Measurements from ENCODE around the gene CS. TPM values are rescaled to one million over a fixed set of nuclear protein-coding genes. Genes with fewer than 3 reads are reported as not detected.
"Not testable (repeated sequence)": the region's sequence is repeated elsewhere in the genome, so short reads cannot be mapped to it uniquely, and the experiment has no call there.

Gene CS
- total RNA-seq, 2 experiments from 2014 or later: 139 to 145 TPM

- Mint-ChIP-seq H3K27ac (peak overlapping the region; percentile 93), H3K27me3 (no peaks in the 10 kb centered on the region), H3K9me3 (no peaks in the 10 kb centered on the region), H3K4me1 (ENCODE audit: low read depth) (peaks cover 72% of the 10 kb centered on the region), H3K36me3 (ENCODE audit: low read depth) (peaks cover 40% of the 10 kb centered on the region), H3K4me3 (peak overlapping the region; percentile 27)
- DNase-seq (peak in 2 of 14 experiments; percentile 58 to 64), ATAC-seq (ENCODE audit: poor library complexity) (no peak)
- no peaks in the 10 kb centered on the region for H3K27me3 ChIP-seq (ENCODE audit: control insufficient read depth in 1 of 2, insufficient read depth in 2 of 2, low read length in 2 of 2)
- H3K36me3 ChIP-seq (ENCODE audit: insufficient read depth, low read length): peaks cover 12% of the 10 kb centered on the region
- no peak overlapping the region for H3K4me3 ChIP-seq (ENCODE audit: low read length)
- H3K4me1 ChIP-seq (ENCODE audit: insufficient read depth, low read length): peaks cover 54% of the 10 kb centered on the region
- TF ChIP-seq, protein P1, sequence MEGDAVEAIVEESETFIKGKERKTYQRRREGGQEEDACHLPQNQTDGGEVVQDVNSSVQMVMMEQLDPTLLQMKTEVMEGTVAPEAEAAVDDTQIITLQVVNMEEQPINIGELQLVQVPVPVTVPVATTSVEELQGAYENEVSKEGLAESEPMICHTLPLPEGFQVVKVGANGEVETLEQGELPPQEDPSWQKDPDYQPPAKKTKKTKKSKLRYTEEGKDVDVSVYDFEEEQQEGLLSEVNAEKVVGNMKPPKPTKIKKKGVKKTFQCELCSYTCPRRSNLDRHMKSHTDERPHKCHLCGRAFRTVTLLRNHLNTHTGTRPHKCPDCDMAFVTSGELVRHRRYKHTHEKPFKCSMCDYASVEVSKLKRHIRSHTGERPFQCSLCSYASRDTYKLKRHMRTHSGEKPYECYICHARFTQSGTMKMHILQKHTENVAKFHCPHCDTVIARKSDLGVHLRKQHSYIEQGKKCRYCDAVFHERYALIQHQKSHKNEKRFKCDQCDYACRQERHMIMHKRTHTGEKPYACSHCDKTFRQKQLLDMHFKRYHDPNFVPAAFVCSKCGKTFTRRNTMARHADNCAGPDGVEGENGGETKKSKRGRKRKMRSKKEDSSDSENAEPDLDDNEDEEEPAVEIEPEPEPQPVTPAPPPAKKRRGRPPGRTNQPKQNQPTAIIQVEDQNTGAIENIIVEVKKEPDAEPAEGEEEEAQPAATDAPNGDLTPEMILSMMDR (IDR thresholded peaks at IDR 0.05): no peak
- ChIA-PET CTCF (interaction anchor here (0.7 to 1.6 kb wide), 4 partner anchors 10 to 690 kb away, joined by 3 to 4 read pairs (median 3); no protein-coding TSS in a partner anchor), POLR2A (interaction anchor here (2.3 to 5.2 kb wide), 3 partner anchors 22 to 127 kb away, joined by 18 to 150 read pairs (median 64); partner anchors contain the start of gene STAT2)
- intact Hi-C loops (cut with DNase I, micrococcal nuclease): no loop called here
- H3K27ac ChIP-seq (ENCODE audit: low read depth in 1 of 2, low read length in 2 of 2): no peak overlapping the region
- no peaks in the 10 kb centered on the region for H3K9me3 ChIP-seq (ENCODE audit: control insufficient read depth in 1 of 2, insufficient read depth in 1 of 2, low read length in 2 of 2)
These were observed 36.4 kb upstream of the CS start for GRCh38 chr12:56336361-56337167.

GRCh38 chr12:56335527-56335926 is 35.4 kb upstream of the CS start:
- not testable (repeated sequence) for H3K9me3 ChIP-seq (ENCODE audit: control insufficient read depth in 1 of 2, insufficient read depth in 1 of 2, low read length in 2 of 2); H3K4me3 Mint-ChIP-seq; H3K4me3 ChIP-seq (ENCODE audit: low read length); H3K36me3 ChIP-seq (ENCODE audit: insufficient read depth, low read length); H3K27me3 ChIP-seq (ENCODE audit: control insufficient read depth in 1 of 2, insufficient read depth in 2 of 2, low read length in 2 of 2); H3K27ac ChIP-seq (ENCODE audit: low read depth in 1 of 2, low read length in 2 of 2); ATAC-seq (ENCODE audit: poor library complexity); H3K9me3 Mint-ChIP-seq; DNase-seq; H3K27me3 Mint-ChIP-seq
- POLR2A ChIA-PET: interaction anchor here (5.2 kb wide), 1 partner anchor 24 kb away, joined by 64 read pairs; the partner anchor contains the start of gene STAT2
- Mint-ChIP-seq H3K4me1 (ENCODE audit: low read depth) (peaks cover 72% of the 10 kb centered on the region), H3K27ac (peak overlapping the region; percentile 100), H3K36me3 (ENCODE audit: low read depth) (peaks cover 41% of the 10 kb centered on the region)
- peaks cover 46% of the 10 kb centered on the region for H3K4me1 ChIP-seq (ENCODE audit: insufficient read depth, low read length)
- intact Hi-C loops (cut with DNase I, micrococcal nuclease): loop anchor here in 1 of 2 experiments (2.0 kb wide), 1 partner anchor 35 kb away; the partner anchor contains the start of gene CS
- CTCF ChIA-PET: interaction anchor here (0.7 to 1.6 kb wide), 2 partner anchors 11 to 128 kb away, joined by 3 read pairs; no protein-coding TSS in a partner anchor

DNA sequence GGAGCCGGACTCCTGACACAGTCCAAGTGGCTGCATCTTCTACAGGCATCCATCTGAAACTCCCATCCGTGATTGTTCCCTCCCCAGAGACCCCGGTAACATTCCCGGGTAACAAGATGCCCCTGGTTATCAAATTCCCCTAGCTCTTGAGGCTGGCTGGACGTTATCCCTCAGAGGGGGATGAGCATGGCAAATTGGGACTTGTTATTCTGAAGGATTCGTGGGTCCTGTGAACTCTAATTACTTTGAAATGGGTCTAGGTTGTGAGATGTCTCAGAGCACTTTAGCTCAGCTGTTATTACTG is 34.3 kb upstream of the CS start:
- ATAC-seq (ENCODE audit: poor library complexity) (no peak), DNase-seq (no peak)
- Histone ChIP-seq H3K4me1 (ENCODE audit: insufficient read depth, low read length) (peaks cover 37% of the 10 kb centered on the region), H3K4me3 (ENCODE audit: low read length) (peak overlapping the region; percentile 71), H3K36me3 (ENCODE audit: insufficient read depth, low read length) (no peaks in the 10 kb centered on the region), H3K9me3 (ENCODE audit: control insufficient read depth in 1 of 2, insufficient read depth in 1 of 2, low read length in 2 of 2) (no peaks in the 10 kb centered on the region), H3K27me3 (ENCODE audit: control insufficient read depth in 1 of 2, insufficient read depth in 2 of 2, low read length in 2 of 2) (no peaks in the 10 kb centered on the region), H3K27ac (ENCODE audit: low read depth in 1 of 2, low read length in 2 of 2) (peak overlapping the region; percentile 99 to 100)
- H3K4me3 Mint-ChIP-seq: peak overlapping the region; percentile 94
- H3K27ac Mint-ChIP-seq: peak overlapping the region; percentile 100
- TF ChIP-seq, protein P1 (IDR thresholded peaks at IDR 0.05): no peak
- peaks cover 62% of the 10 kb centered on the region for H3K4me1 Mint-ChIP-seq (ENCODE audit: low read depth)
- no peaks in the 10 kb centered on the region for H3K9me3 Mint-ChIP-seq
- intact Hi-C loops (cut with DNase I, micrococcal nuclease): loop anchor here (1.0 to 5.0 kb wide), 4 partner anchors 26 to 130 kb away; partner anchors contain the start of genes CS (in 1 of the 2) and STAT2 (in 1 of the 2)
- peaks cover 34% of the 10 kb centered on the region for H3K36me3 Mint-ChIP-seq (ENCODE audit: low read depth)
- ChIA-PET CTCF (interaction anchor here (1.5 to 1.7 kb wide), 2 partner anchors 17 to 18 kb away, joined by 4 to 5 read pairs; partner anchors contain the start of gene CNPY2), POLR2A (interaction anchor here (0.6 to 5.2 kb wide), 3 partner anchors 18 to 77 kb away, joined by 3 to 64 read pairs (median 39); partner anchors contain the start of genes ANKRD52, CNPY2 and STAT2)
- no peaks in the 10 kb centered on the region for H3K27me3 Mint-ChIP-seq

Data from CD4-positive, alpha-beta T cell (primary cell).